ENCODE measurements around the gene IGFBP6. TPM values are rescaled to one million over a fixed set of nuclear protein-coding genes. Genes with fewer than 3 reads are reported as not detected.

Gene IGFBP6
- total RNA-seq, 1 donor from 2014 or later = 70.3 TPM

GRCh38 chr12:53151039-53151438 lies 53.6 kb downstream of the IGFBP6 start:
- Mint-ChIP-seq H3K4me1 (no peaks in the 10 kb centered on the region), H3K4me3 (no peak overlapping the region), H3K27ac (no peak overlapping the region), H3K9me3 (no peaks in the 10 kb centered on the region), H3K27me3 (ENCODE audit: low read depth) (no peaks in the 10 kb centered on the region), H3K36me3 (peaks cover 2% of the 10 kb centered on the region)
- DNase-seq (ENCODE audit: low spot score in 2 of 2, unreplicated experiment in 2 of 2) = no peak
- no peak for TF ChIP-seq CTCF (IDR thresholded peaks at IDR 0.05; ENCODE audit: unreplicated experiment)

Small RNA genes lying within 50 kb of the gene (microRNA-seq; reads per million reads assigned to microRNA genes)
- gene MIR6757 = 0.88 reads per million

Other genes starting within 250 kb of the IGFBP6 start
- not detected in 3 replicates for gene KRT78, start 248.7 kb upstream of the IGFBP6 start, total RNA-seq
- 1,131 to 1,194 TPM (median 1,142 TPM) in 3 replicates for gene KRT8, start 192.6 kb upstream of the IGFBP6 start, total RNA-seq
- gene KRT18, start 148.5 kb upstream of the IGFBP6 start, total RNA-seq = 714 to 762 TPM (median 725 TPM) in 3 replicates
- 544 to 576 TPM (median 554 TPM) in 3 replicates for gene EIF4B, start 91.2 kb upstream of the IGFBP6 start, total RNA-seq
- gene TNS2, start 47.6 kb upstream of the IGFBP6 start, total RNA-seq = 78.8 to 91.7 TPM (median 86.4 TPM) in 3 replicates
- gene SPRYD3, start 18.3 kb upstream of the IGFBP6 start, total RNA-seq = 20.2 to 20.9 TPM (median 20.6 TPM) in 3 replicates
- gene SOAT2, start 5.8 kb downstream of the IGFBP6 start, total RNA-seq = 0.13 to 0.40 TPM (median 0.20 TPM) in 3 replicates
- 96.5 to 105 TPM (median 97.5 TPM) in 3 replicates for gene ZNF740, start 83.1 kb downstream of the IGFBP6 start, total RNA-seq
- gene CSAD, start 83.3 kb downstream of the IGFBP6 start, total RNA-seq = 120 to 129 TPM (median 125 TPM) in 3 replicates
- 3.2 to 4.9 TPM (median 4.6 TPM) in 3 replicates for gene ITGB7, start 109.6 kb downstream of the IGFBP6 start, total RNA-seq
- gene RARG, start 134.5 kb downstream of the IGFBP6 start, total RNA-seq = 66.6 to 72.2 TPM (median 71.6 TPM) in 3 replicates
- gene ESPL1, start 170.6 kb downstream of the IGFBP6 start, total RNA-seq = 15.7 to 20.8 TPM (median 15.9 TPM) in 3 replicates
- 328 to 339 TPM (median 338 TPM) in 3 replicates for gene PFDN5, start 197.9 kb downstream of the IGFBP6 start, total RNA-seq
- gene MYG1, start 202.0 kb downstream of the IGFBP6 start, total RNA-seq = 50.1 to 55.9 TPM (median 53.8 TPM) in 3 replicates
- gene AAAS, start 223.9 kb downstream of the IGFBP6 start, total RNA-seq = 77.2 to 85.4 TPM (median 84.8 TPM) in 3 replicates
- 0.27 to 0.62 TPM (median 0.47 TPM) in 3 replicates for gene SP7, start 238.7 kb downstream of the IGFBP6 start, total RNA-seq

All from mesothelial cell of epicardium (in vitro differentiated cells).